Cerebellar cortex (tissue), 1 donor: Measurements from ENCODE around the gene RBP4.
A peak's percentile ranks its signal among the peaks of the same experiment; 100 is the strongest.

ENCODE experiments used
- DNase-seq: peaks from one replicate; pipeline ENCODE4 v3.0.0-alpha.2; 2015; ENCODE audit warnings: low spot score

RBP4 gene

GRCh38 chr10:93601146-93601773 lies at the start of gene RBP4:
TSS of gene RBP4 (minus strand) at chr10:93601235. CDS start at chr10:93601028, 207 bp downstream.
- DNase-seq: no peak

GRCh38 chr10:93639791-93640190 lies 38.8 kb upstream of the RBP4 start:
- DNase-seq: no peak

GRCh38 chr10:93630625-93631557 lies 29.9 kb upstream of the RBP4 start:
- peak; percentile 19 for DNase-seq

- no peak for DNase-seq
Measured at GRCh38 chr10:93629647-93630305, 28.7 kb upstream of the RBP4 start.

GRCh38 chr10:93628858-93629257 lies 27.8 kb upstream of the RBP4 start:
- DNase-seq: no peak

- DNase-seq: no peak
Measured at GRCh38 chr10:93622942-93623341, 21.9 kb upstream of the RBP4 start.

- DNase-seq: no peak
Measured at GRCh38 chr10:93620925-93621324, 19.9 kb upstream of the RBP4 start.

- no peak for DNase-seq
Measured at GRCh38 chr10:93615576-93616235, 14.7 kb upstream of the RBP4 start.

- DNase-seq: no peak
Measured at GRCh38 chr10:93614101-93614825, 13.2 kb upstream of the RBP4 start.

- no peak for DNase-seq
Measured at GRCh38 chr10:93613126-93613525, 12.1 kb upstream of the RBP4 start.

GRCh38 chr10:93612311-93612710 lies 11.3 kb upstream of the RBP4 start, which contains the start of gene PDE6C:
TSS of gene PDE6C (plus strand) at chr10:93612537. CDS start at chr10:93612726, 189 bp downstream.
- DNase-seq: no peak

GRCh38 chr10:93608421-93608820 lies 7.4 kb upstream of the RBP4 start:
- DNase-seq: no peak

- no peak for DNase-seq
Measured at GRCh38 chr10:93604146-93604545, 3.1 kb upstream of the RBP4 start.

GRCh38 chr10:93603023-93603422 lies 2.0 kb upstream of the RBP4 start:
- DNase-seq: no peak

GRCh38 chr10:93601774-93602162 lies 733 bp upstream of the RBP4 start:
- no peak for DNase-seq

GRCh38 chr10:93600446-93601145 lies 439 bp downstream of the RBP4 start:
- no peak for DNase-seq

- no peak for DNase-seq
Measured at GRCh38 chr10:93599778-93600177, 1.3 kb downstream of the RBP4 start.

- DNase-seq: no peak
Measured at GRCh38 chr10:93599335-93599734, 1.7 kb downstream of the RBP4 start.

GRCh38 chr10:93598157-93598556 lies 2.9 kb downstream of the RBP4 start:
- DNase-seq: no peak

- DNase-seq: no peak
Measured at GRCh38 chr10:93597075-93597599, 3.9 kb downstream of the RBP4 start.

GRCh38 chr10:93596539-93596938 lies 4.5 kb downstream of the RBP4 start:
- DNase-seq: no peak
